Stimulated activated CD4-positive, alpha-beta T cell treated with anti-CD3 and anti-CD28 coated beads, Interleukin-4, amount 100 ng/mL, for 4 hours (primary cell): ENCODE measurements around the gene FAM169A.
"Not testable (repeated sequence)": the region's sequence is repeated elsewhere in the genome, so short reads cannot be mapped to it uniquely, and the experiment has no call there.

ENCODE experiments used
- DNase-seq, 2 experiments: peaks; one replicate each; pipeline ENCODE4 v3.0.0-alpha.2; 2020

Gene FAM169A

GRCh38 chr5:74865804-74866595 is at the start of gene FAM169A:
TSS of gene FAM169A (minus strand) at chr5:74866387. CDS start at chr5:74841676, 24,711 bp downstream.
- peak; percentile 44 to 53 for DNase-seq

DNA sequence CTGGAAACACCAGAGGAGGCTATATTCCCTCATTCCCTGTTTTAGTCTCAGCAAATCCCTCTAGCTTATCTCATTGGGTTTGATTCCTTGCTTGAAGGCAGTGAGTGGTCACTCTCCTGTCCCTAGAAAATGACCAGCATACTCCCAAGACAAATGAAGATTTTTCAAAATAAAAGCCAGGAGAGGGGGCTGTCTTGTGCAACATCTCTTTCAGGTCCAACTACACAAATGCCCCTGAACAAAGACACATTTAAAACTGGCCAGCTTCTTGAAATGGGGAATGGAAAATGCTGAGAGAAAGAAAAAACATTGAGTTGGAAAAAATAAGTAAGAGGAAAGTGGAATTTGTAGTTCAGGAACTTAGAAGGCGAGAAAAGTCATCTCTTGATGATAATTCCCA is 49.3 kb upstream of the FAM169A start:
- DNase-seq = no peak

DNA sequence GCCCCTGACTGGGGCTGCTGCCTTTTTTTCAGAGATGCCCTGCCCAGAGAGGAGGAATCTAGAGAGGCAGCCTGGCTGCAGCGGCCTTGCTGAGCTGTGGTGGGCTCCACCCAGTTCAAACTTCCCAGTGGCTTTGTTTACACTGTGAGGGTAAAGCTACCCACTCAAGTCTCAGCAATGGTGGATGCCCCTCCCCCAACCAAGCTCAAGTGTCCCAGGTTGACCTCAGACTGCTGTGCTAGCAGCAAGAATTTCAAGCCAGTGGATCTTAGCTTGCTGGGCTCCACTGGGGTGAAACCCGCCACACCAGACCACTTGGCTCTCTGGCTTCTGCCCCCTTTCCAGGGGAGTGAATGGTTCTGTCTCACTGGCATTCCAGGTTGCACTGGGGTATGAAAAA is 45.2 kb upstream of the FAM169A start:
- DNase-seq = not testable (repeated sequence)

GRCh38 chr5:74909888-74910287 is 43.7 kb upstream of the FAM169A start:
- not testable (repeated sequence) for DNase-seq

GRCh38 chr5:74908237-74908636 is 42.0 kb upstream of the FAM169A start:
- DNase-seq = not testable (repeated sequence)

- DNase-seq = not testable (repeated sequence)
Observed at GRCh38 chr5:74904713-74905112, 38.5 kb upstream of the FAM169A start.

DNA sequence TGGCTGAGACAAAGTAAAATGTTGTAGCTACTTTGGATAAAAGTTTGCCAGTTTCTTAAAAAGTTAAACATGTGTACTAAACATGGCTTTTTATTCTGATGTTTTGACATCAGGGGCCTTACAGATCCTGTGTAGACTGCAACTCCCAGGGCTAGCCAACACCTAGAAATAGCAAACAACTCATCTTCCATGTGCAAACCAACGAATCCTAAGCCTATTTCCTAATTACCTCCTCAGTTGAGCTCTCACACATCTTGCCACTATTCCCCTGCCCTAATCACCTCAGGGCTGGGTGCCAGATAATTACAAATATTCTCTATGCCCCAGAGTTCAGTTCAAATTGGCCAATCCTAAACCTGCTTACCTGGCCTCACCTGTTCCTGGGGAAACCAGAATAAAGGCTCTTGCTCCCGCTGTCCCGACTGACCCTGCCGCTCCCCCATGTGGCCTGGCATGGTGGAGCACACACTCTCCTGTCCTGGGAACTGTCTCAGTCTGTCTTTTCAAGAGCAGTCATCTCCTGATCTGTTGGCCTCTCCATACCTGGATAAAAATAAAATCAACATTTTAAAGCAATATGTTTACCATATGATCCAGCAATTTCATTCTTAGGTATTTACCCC is 37.1 kb upstream of the FAM169A start:
- DNase-seq = peak in 1 of 2 experiments; percentile 5

DNA sequence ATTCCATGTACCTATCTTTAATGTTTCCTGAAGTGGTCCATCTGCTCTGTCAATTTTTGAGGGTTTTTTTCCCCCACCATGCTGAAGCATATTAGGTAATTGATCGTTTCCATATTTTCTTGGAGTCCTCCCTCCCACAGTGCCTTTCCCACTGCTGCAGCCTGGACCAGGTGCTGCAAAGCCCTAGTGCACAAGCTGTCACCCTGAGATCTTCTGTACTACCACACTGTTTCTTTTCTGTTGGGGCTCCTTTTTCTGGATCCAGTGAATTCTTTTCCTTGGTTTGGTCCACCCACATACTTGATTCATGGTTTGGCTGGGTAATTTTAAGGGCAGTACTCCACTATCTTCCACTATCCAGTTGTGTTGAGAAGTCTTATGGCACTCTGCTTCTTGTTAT is 30.9 kb upstream of the FAM169A start:
- DNase-seq = no peak

DNA sequence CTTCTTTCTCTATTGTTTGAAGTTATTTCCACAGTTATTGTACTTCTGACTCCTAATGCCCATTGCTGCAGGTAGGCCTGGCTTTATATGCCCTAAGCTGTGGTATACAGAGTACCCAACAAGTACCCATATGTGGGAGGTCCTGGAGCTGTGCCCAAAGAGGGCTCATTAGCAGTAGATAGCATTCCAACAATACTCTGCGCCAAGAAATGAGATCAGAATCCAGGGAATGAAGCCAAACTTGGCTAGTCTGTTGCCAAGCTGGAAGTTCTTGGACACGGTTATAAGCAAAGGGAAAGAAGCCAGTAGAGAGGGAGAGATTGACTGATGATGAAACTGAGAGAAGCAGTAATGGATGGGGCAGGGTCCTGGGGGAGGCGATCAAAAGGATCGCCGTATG is 29.7 kb upstream of the FAM169A start:
- DNase-seq = no peak

DNA sequence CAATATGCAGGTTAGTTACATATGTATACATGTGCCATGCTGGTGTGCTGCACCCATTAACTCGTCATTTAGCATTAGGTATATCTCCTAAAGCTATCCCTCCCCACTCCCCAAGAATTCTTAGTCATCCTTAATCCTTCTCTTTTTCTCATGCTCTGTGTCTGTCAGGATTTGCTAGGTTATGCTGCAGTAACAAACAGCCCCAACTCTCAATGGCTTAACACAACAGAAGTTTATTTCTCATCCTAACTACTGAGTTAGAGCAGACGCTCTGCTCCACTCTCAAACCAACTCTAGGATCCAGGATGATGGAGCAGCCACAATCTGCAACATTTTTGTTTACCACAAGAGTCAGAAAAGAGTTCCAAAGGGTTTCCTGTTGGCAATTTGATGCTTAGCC is 28.2 kb upstream of the FAM169A start:
- no peak for DNase-seq

- no peak for DNase-seq
Observed at GRCh38 chr5:74892921-74893320, 26.7 kb upstream of the FAM169A start.

DNA sequence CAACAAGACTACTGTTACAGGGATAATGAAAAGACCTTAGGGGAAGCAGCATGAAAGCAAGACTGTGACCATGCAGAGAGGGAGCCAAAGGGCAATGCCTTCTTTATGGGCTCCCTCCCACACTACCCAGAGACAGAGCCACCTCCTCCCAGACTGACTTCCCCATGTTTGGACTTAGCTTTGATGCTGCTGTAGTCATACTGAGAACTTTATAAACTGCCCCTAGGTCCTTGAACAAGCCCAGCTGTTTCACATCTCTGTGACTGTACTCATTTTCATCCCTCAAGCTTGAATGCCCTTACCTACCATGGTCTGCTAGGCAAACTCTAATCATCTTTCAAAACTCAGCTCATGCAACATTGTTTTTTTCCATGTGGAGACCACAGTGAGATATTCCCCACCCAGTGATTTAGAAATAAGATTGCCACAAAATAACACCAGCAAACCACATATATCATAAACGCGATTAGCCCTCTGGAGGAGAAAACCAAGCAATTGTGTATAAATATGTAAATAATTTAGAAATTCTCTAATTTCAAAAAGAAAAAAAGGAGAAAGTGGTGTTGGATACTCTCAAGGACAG is 23.4 kb upstream of the FAM169A start:
- DNase-seq = no peak

GRCh38 chr5:74888117-74888516 is 21.9 kb upstream of the FAM169A start:
- DNase-seq = no peak

GRCh38 chr5:74885170-74885569 is 19.0 kb upstream of the FAM169A start:
- no peak for DNase-seq

DNA sequence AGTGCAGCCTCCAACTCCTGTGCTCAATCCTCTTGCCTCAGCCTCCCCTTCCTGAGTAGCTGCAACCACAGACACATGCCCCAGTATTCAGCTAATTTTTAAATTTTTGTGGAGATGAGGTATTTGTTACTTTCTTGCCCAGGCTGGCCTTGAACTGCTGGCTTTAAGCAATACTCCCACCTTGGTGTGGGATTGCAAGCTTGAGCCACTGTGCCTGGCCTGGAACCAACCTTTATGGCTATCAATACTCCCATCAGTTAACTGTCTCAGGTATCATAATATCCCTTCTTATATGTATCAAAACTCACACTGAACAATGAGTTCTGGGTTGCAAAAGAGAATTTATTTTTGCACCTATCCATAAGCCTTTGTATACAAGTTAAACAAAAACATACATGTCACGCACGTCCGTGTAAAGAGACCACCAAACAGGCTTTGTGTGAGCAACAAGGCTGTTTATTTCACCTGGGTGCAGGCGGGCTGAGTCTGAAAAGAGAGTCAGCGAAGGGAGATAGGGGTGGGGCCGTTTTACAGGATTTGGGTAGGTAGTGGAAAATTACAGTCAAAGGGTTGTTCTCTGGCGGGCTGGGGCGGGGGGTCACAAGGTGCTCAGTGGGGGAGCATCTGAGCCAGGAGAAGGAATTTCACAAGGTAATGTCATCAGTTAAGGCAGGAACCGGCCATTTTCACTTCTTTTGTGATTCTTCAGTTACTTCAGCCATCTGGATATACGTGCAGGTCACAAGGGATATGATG is 16.4 kb upstream of the FAM169A start:
- not testable (repeated sequence) for DNase-seq

DNA sequence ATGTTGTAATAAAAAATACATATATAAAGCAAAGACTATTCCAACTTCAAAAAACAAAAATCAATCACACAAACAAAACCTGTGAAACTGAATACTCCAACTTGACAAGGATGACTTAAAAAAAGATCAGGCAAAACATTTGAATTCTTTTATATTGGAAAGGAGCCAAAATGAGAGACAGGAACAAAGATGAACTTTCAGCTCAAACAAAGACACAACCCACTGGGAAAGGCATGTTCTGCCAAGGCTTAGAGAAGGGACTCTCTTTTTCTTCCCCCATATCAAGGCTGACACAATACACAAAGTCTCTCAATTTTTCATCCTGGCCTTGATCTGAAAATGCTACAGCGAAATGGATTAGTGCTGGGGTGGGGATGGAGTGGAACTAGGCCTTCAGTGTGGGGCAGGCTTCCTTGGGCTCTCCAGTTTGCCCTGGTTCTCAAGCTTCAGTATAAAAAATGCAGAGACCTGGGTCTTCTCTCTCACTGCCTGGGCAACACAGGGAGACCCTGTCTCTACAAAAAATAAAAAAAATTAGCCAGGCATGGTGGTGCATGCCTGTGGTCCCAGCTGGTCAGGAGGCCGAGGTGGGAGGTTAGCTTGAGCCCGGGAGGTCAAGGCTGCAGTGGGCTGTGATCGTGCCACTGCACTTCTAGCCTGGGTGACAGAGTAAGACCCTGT is 11.6 kb upstream of the FAM169A start:
- no peak for DNase-seq

GRCh38 chr5:74875994-74876791 is 10.0 kb upstream of the FAM169A start:
- no peak for DNase-seq

- no peak for DNase-seq
Observed at GRCh38 chr5:74873525-74874249, 7.5 kb upstream of the FAM169A start.

DNA sequence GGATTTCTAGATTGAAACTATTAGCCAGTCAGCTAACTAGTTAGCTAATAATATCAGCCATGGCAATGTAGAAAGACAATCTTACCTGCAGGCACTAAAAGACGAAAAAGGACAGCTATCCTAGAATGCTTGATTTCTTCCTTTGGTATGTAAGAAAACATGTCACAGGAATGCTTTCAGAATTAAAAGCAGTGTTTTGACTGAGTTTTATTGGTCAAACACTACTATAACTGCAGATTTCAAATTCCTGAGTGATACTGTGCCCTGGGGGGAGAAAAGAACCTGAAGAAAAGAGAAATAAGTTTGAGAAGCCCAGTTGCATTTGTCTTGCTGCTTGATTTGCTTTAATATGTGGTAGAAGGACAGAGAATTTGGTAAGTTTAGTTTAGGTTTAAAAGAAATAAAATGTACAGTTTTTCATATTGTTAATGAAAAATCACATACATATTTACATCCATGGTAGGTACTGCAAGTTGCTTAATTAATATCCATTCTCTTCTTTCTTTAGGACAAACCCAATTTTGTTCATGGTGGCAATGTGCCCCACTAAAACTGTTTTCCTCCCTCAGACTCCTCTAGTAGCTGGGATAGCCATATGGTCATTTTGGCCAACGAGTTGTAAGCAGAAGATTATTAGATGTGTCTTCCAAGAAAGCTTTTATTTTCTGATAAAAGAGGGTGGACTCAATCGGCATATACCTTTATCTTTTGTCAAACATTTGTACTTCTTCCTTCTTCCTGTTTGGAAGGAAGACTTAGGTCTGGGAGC is 4.3 kb upstream of the FAM169A start:
- no peak for DNase-seq

GRCh38 chr5:74869414-74869813 is 3.2 kb upstream of the FAM169A start:
- DNase-seq = not testable (repeated sequence)
